GM12891 (cell line): ENCODE measurements around the gene RNASET2.

ENCODE experiments used
- PAX5 ChIP-seq: IDR thresholded peaks from 2 replicates; pipeline ENCODE4 v1.6.1; 2011; ENCODE audit warnings: low read length, moderate library complexity, mild to moderate bottlenecking; ENCODE audit not compliant: insufficient read depth, severe bottlenecking
- POLR2A ChIP-seq: IDR thresholded peaks from 2 replicates; pipeline ENCODE4 v1.6.1; 2011; ENCODE audit warnings: low read depth, low read length, control low read depth
- POLR2AphosphoS5 ChIP-seq: IDR thresholded peaks from 2 replicates; pipeline ENCODE4 v1.6.1; 2011; ENCODE audit warnings: low read depth, low read length, control low read depth
- TAF1 ChIP-seq: IDR thresholded peaks from 2 replicates; pipeline ENCODE4 v1.6.1; 2011; ENCODE audit warnings: low read depth, low read length, control low read depth

DNA sequence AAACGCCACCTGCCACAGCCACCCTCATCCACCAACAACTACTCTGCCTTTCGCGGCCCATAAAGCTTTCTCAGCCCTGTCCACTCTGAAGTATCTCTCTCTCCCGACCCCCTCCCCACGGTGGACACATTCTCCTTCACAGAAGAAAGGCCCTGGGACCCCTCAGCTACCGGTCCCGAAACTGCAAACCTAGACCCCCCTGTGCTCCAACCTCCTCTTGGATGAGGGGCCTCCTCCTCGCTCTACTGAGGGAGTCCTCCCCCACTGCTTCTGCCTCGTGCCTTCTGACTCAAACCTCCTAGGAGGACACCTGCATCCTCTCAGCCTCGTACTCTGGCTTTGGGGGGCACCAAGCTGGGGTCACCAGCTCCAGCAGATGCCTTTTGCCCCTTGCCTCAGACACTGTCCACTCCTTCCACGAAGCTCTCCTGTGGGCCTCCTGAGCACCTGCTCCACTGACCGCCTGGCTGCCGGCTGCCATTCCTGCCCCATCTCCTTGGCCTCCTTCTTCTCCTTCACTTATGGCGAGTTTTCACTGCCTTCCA is 24.9 kb downstream of the RNASET2 start:
- TF ChIP-seq POLR2A (0 out of 2 replicates have a peak, but pooled peaks have one; percentile 21), POLR2AphosphoS5 (no peak), TAF1 (no peak), PAX5 (no peak)
